GM21619 (cell line): Measurements from ENCODE around the gene RUNX1.
"Not testable (repeated sequence)": the region's sequence is repeated elsewhere in the genome, so short reads cannot be mapped to it uniquely, and the experiment has no call there.

Experiments
- ATAC-seq: cut with Tn5 transposase; IDR thresholded peaks from one replicate; pipeline ENCODE4 v1.9.1; 2021; ENCODE audit not compliant: unreplicated experiment

RUNX1 gene

GRCh38 chr21:34994766-34995631 is 54.1 kb downstream of the RUNX1 start:
- ATAC-seq: no peak

- not testable (repeated sequence) for ATAC-seq
These were observed 55.6 kb downstream of the RUNX1 start for GRCh38 chr21:34993521-34993921.

- no peak for ATAC-seq
These were observed 56.2 kb downstream of the RUNX1 start for GRCh38 chr21:34992736-34993398.

GRCh38 chr21:34992180-34992579 is 56.9 kb downstream of the RUNX1 start:
- no peak for ATAC-seq

- no peak for ATAC-seq
These were observed 57.6 kb downstream of the RUNX1 start for GRCh38 chr21:34991366-34991957.

DNA sequence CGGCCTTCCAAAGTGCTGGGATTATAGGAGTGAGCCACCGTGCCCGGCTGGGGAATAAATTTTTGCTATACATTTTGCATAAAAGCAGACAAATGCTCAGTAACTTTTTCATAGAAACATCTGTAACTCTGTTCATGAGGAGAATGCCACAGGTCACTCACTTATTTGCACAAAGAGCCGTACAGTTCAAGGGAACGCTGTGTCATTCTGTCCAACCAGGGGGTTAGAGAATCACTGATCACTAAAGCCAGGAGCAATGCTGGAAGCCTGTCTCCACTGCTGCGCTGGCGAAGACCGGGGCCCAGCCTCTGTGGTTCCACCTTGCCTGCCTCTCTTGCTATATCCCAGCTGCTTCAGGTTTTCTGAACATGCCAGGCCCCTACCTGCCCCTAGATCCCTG is 58.3 kb downstream of the RUNX1 start:
- ATAC-seq: no peak

- peak; percentile 44 for ATAC-seq
These were observed 59.6 kb downstream of the RUNX1 start for GRCh38 chr21:34989337-34990151.

- ATAC-seq: no peak
These were observed 60.5 kb downstream of the RUNX1 start for GRCh38 chr21:34988625-34989024.

GRCh38 chr21:34988139-34988538 is 61.0 kb downstream of the RUNX1 start:
- no peak for ATAC-seq

DNA sequence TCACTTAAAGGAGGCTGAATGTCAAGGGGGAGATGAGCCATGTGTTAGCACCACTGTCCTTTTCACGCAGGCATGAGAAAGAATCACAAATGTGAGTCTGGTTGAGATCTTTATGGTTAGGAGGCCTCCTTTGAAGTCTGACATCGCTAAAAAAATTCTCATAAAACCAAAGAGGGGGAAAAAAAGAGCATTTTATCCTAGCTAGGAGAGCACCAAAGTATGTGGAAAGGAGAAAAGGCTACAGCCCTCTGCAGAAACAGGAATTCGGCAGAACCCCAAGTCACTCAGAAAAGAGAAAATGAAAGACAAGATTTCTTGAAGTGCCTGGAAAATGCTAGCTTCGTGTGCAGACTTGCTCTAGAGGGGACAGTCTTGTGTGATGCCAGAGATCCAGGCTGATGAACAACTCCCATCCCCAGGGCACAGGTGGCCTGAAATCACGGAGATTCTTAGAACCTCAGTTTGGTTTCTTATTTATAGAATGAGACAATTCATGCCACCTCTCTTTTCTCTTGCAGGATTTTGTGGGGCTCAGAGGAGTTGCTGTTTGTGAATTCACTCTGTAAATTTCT is 61.5 kb downstream of the RUNX1 start:
- ATAC-seq: no peak

GRCh38 chr21:34986561-34987500 is 62.3 kb downstream of the RUNX1 start:
- ATAC-seq: peak; percentile 54

GRCh38 chr21:34984356-34985058 is 64.6 kb downstream of the RUNX1 start:
- no peak for ATAC-seq

GRCh38 chr21:34983680-34984086 is 65.4 kb downstream of the RUNX1 start:
- no peak for ATAC-seq

- ATAC-seq: no peak
These were observed 67.3 kb downstream of the RUNX1 start for GRCh38 chr21:34981791-34982190.

DNA sequence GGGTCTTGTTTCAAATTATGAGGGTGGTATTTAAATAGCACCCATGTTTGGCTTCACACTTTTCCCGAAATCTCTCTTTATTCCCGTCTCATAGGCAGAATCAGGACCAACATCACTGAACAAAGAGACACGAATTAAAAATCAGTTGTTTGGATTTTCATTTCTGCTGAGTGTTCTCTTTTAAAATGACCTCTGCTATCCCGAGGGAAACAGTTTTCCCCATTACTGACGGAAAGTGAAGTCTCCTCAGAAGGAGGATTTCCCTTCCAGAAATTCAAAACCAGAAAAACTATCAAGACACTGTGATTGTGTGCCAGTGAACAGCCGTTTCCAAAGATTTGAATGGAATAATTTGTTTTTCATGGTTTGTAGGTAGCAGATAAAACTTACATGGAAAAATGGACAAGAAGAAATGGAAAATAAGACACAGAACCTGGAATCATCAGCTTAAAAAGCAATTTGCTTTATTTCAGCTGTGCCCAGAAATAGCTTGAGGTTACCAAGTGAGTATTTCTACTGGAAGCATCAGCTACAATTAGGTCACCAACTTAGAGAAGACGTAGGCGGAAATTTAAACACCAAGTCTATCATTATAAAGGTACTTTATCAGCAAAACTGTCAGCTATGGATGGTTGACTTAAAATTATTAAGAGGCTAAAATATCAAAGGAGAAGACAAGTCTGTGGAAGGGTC is 68.5 kb downstream of the RUNX1 start:
- no peak for ATAC-seq

GRCh38 chr21:34979383-34979782 is 69.7 kb downstream of the RUNX1 start:
- ATAC-seq: no peak

DNA sequence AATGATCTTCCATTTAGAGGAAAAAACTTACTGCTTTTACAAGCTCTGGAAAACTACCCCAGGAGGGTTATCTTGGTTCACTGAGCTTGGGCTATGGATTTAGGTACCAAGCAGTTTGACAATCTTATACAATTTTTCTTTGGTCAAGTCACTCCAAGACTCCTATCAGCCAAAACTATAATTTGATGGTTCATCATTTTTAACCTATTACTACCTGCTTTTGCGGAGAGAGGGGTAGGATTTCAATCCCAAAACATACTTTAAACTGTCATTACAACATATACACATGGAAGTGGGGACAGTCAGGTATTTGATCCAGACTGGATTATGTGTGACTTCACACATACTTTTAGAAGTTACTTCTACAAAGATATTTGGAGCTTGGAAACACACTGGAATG is 71.8 kb downstream of the RUNX1 start:
- ATAC-seq: no peak

DNA sequence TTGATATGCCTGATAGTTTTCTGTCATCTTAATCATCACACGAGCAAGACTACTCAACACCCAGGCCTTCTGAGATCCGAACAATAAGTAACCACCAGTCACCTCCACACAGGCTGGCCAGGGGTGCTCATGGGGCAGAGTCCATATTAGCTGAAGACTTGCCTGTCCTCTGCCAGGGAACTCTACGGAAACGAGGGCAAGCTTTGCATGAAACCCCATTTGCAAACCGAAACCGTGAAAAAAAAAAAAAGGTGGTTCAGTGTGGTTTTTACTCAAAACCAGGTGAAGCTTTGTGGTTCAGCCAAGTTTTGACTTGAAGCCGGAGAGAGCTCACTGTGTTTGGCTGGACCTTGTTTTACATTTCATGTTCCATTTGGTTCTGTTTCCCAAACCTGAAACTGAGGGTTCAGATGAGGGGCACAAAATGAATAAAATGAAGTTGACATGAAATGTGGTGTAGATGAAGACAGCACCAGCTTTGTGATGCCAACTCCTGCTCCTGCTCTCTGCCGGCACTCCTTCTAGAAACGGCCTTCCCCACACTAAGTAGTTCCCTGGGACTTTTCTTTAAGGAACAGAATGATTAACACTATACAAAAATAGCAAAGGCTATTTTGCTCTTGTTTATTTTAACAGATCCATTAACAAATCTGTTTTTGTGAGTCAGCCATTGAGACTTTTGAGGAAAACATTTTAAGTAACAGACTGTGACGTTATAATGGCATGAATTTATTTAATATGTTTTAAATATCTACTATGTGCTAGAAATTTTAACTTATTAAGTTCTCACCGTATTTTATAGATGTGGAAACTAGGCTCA is 74.7 kb downstream of the RUNX1 start:
- ATAC-seq: peak; percentile 78
